GM12878 (cell line): ENCODE results near the gene DYNLL1. TPM values are rescaled to one million over a fixed set of nuclear protein-coding genes. Genes with fewer than 3 reads are reported as not detected.

ENCODE experiments used
- BCL3 ChIP-seq: IDR thresholded peaks from 2 replicates; pipeline ENCODE4 v1.6.1; 2011; ENCODE audit warnings: borderline replicate concordance, low read depth, mild to moderate bottlenecking, moderate library complexity, low read length; ENCODE audit not compliant: insufficient read depth, poor library complexity, severe bottlenecking
- CHD2 ChIP-seq: IDR thresholded peaks from 2 replicates; pipeline ENCODE4 v1.6.1; 2011; ENCODE audit warnings: low read depth, low read length, improper control_type of control experiment, borderline replicate concordance
- E4F1 ChIP-seq: fragments of 450-650 bp; IDR thresholded peaks from 2 replicates; pipeline ENCODE4 v1.6.1; 2018; ENCODE audit warnings: borderline replicate concordance, mild to moderate bottlenecking; ENCODE audit not compliant: partially characterized antibody
- FOXK2 ChIP-seq: fragments of 450-650 bp; IDR thresholded peaks from 2 replicates; pipeline ENCODE4 v1.6.1; 2017; ENCODE audit warnings: mild to moderate bottlenecking, moderate library complexity
- NFIC ChIP-seq: IDR thresholded peaks from 2 replicates; pipeline ENCODE4 v1.6.1; 2012; ENCODE audit warnings: low read depth, mild to moderate bottlenecking, inconsistent platforms, low read length, moderate library complexity
- PKNOX1 ChIP-seq: fragments of 450-650 bp; IDR thresholded peaks from 2 replicates; pipeline ENCODE4 v1.6.1; 2016; ENCODE audit warnings: mild to moderate bottlenecking
- REST ChIP-seq: IDR thresholded peaks from 2 replicates; pipeline ENCODE4 v1.6.1; 2012; ENCODE audit warnings: mild to moderate bottlenecking, low read depth, low read length
- SIN3A ChIP-seq: IDR thresholded peaks from 2 replicates; pipeline ENCODE4 v1.6.1; 2012; ENCODE audit warnings: low read depth, low read length, improper control_type of control experiment
- SIX5 ChIP-seq: IDR thresholded peaks from 2 replicates; pipeline ENCODE4 v1.6.1; 2011; ENCODE audit warnings: mild to moderate bottlenecking, low read depth, low read length, moderate library complexity; ENCODE audit not compliant: severe bottlenecking
- SRF ChIP-seq, 2 experiments: IDR thresholded peaks; 2 replicates each; pipeline ENCODE4 v1.6.1; 2011; ENCODE audit warnings: low read depth in 2 of 2, low read length in 2 of 2, mild to moderate bottlenecking in 1 of 2, moderate library complexity in 1 of 2
- ZBTB11 ChIP-seq: fragments of 450-650 bp; formaldehyde crosslinking; IDR thresholded peaks from 2 replicates; pipeline ENCODE4 v1.5.0; 2022; ENCODE audit warnings: mild to moderate bottlenecking, missing genetic modification characterization
- ZBTB33 ChIP-seq: fragments of 450-650 bp; IDR thresholded peaks from 2 replicates; pipeline ENCODE4 v1.6.1; 2017; ENCODE audit warnings: mild to moderate bottlenecking
- ZNF207 ChIP-seq: fragments of 450-650 bp; IDR thresholded peaks from 2 replicates; pipeline ENCODE4 v1.6.1; 2014; ENCODE audit warnings: antibody characterized with exemption, mild to moderate bottlenecking, borderline replicate concordance
- polyA plus RNA-seq, 11 experiments: library from polyadenylated mRNA; depleted of rRNA in 4 of 11; unstranded in 6 of 11; stranded (reverse) in 5 of 11; fragments of >200 nt; fragmentation: Nextera tagmentation in 4 of 11; fragmentation: Illumina TruSeq in 1 of 11; extraction: Ambion mirVana in 4 of 11; extraction: Trizol in 1 of 11; gene quantifications; 1 replicate in 1 of 11; 2 replicates in 10 of 11; pipeline versions ENCODE4 v1.2.1 to v1.2.3, GENCODE V29; 2011 to 2016; ENCODE audit warnings: inconsistent platforms in 2 of 11, missing spikeins in 2 of 11, low read depth in 1 of 11
- total RNA-seq, 4 experiments: library from RNA; depleted of rRNA in 3 of 4; stranded (reverse); fragments of >200 nt in 3 of 4; fragmentation: Illumina TruSeq in 1 of 4; extraction: Trizol in 1 of 4; gene quantifications; 2 replicates each; pipeline versions ENCODE4 v1.2.1 to v1.2.3, GENCODE V29; 2013 to 2021

The DYNLL1 gene
- total and polyA plus RNA-seq, 10 of the 15 experiments (the other 5 are each of a cell fraction or from before 2014, with no cell fraction given), result 239 to 796 (median 379) TPM

- no peak for TF ChIP-seq E4F1
- TF ChIP-seq SRF (IDR thresholded peaks at IDR 0.05; ENCODE audit: low read depth in 2 of 2, low read length in 2 of 2), result no peak
- no peak for TF ChIP-seq SIN3A
- TF ChIP-seq ZBTB33, result no peak
- peak; percentile 63 for TF ChIP-seq SIX5
- TF ChIP-seq PKNOX1, result peak; percentile 75
- TF ChIP-seq CHD2, result no peak
- no peak for TF ChIP-seq ZBTB11 (CRISPR knock-in tag)
- TF ChIP-seq FOXK2, result no peak; the same call in 1 of the 2 replicates
- TF ChIP-seq ZNF207, result peak; percentile 78; the same call in 1 of the 2 replicates
- TF ChIP-seq REST, result no peak
- no peak for TF ChIP-seq NFIC
- TF ChIP-seq BCL3, result no peak
Observed at GRCh38 chr12:120528861-120529525, 33.1 kb downstream of the DYNLL1 start, which contains the start of gene COQ5 (continued).
